Measurements from ENCODE around the gene XBP1. TPM values are rescaled to one million over a fixed set of nuclear protein-coding genes. Genes with fewer than 3 reads are reported as not detected.

Gene XBP1
- total and polyA plus RNA-seq, 2 of the 13 experiments (the other 11 are each of a cell fraction or from before 2014, with no cell fraction given) = 416 to 427 TPM

DNA sequence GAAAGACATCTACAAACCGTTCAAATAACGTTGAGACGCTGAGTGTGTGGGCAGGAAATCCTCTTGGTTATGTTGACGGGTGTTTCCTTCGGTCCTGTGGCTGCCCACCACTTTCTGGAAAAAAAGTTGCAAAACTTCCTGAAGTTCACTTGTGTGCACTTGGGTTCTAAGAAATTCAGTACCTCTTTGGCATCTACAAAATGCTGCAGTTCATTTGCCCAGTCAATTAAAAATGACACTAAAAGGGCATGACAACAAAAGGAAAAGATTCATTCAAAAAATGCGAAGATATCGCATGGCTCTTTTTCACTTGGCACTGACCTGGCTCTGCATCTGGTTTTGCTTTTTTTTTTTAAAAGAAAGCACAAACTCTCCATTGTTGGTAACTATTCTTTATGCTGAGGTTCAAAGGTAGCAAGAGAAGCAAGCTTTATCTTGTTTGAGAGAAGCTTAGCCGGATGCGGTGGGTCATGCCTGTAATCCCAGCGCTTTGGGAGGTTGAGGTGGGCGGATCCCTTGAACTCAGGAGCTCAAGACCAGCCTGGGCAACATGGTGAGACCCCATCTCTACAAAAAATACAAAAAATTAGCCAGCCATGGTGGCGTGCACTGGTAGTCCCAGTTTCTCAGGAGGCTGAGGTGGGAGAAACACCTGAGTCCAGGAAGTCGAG, 10.6 kb upstream of the XBP1 start (continued):
- TF ChIP-seq SSRP1 (CRISPR knock-in tag; IDR thresholded peaks at IDR 0.05) (no peak), MED8 (CRISPR knock-in tag; IDR thresholded peaks at IDR 0.05; ENCODE audit: insufficient replicate concordance) (no peak), ARNT (IDR thresholded peaks at IDR 0.05) (no peak), HNRNPH1 (optimal IDR thresholded peaks at IDR 0.05; ENCODE audit: low read depth, low read length) (no peak), ZNF251 (CRISPR knock-in tag; IDR thresholded peaks at IDR 0.05) (no peak), MBNL3 (CRISPR knock-in tag; conservative IDR thresholded peaks at IDR 0.05) (no peak), JARID2 (CRISPR knock-in tag; IDR thresholded peaks at IDR 0.05; ENCODE audit: insufficient replicate concordance) (no peak), ZXDC (CRISPR knock-in tag; IDR thresholded peaks at IDR 0.05) (no peak), SRSF9 (IDR thresholded peaks at IDR 0.05; ENCODE audit: borderline replicate concordance, insufficient read depth, low read depth, low read length, poor library complexity, severe bottlenecking) (no peak), ZGPAT (CRISPR knock-in tag; IDR thresholded peaks at IDR 0.05) (no peak), MATR3 (CRISPR knock-in tag; IDR thresholded peaks at IDR 0.05) (no peak), ZNF781 (CRISPR knock-in tag; IDR thresholded peaks at IDR 0.05; ENCODE audit: borderline replicate concordance, not compliant biosample characterization) (no peak), TOPORS (CRISPR knock-in tag; IDR thresholded peaks at IDR 0.05) (no peak), ZNF274 (CRISPR knock-in tag; IDR thresholded peaks at IDR 0.05) (no peak), SAP130 (CRISPR knock-in tag; IDR thresholded peaks at IDR 0.05; ENCODE audit: low read depth) (peak; percentile 67; the same call in 1 of the 2 replicates), TSC22D2 (CRISPR knock-in tag; IDR thresholded peaks at IDR 0.05; ENCODE audit: borderline replicate concordance) (no peak), IRF1 (CRISPR knock-in tag; IDR thresholded peaks at IDR 0.05; ENCODE audit: low read depth) (no peak), NCOA2 (CRISPR knock-in tag; IDR thresholded peaks at IDR 0.05) (peak; percentile 94), ZNF629 (CRISPR knock-in tag; conservative IDR thresholded peaks at IDR 0.05) (no peak), FOXK1 (CRISPR knock-in tag; IDR thresholded peaks at IDR 0.05; ENCODE audit: borderline replicate concordance, low read depth) (peak; percentile 36; the same call in 1 of the 2 replicates), ZNF607 (CRISPR knock-in tag; IDR thresholded peaks at IDR 0.05; ENCODE audit: borderline replicate concordance) (no peak)
- TF ChIP-seq, protein P1, sequence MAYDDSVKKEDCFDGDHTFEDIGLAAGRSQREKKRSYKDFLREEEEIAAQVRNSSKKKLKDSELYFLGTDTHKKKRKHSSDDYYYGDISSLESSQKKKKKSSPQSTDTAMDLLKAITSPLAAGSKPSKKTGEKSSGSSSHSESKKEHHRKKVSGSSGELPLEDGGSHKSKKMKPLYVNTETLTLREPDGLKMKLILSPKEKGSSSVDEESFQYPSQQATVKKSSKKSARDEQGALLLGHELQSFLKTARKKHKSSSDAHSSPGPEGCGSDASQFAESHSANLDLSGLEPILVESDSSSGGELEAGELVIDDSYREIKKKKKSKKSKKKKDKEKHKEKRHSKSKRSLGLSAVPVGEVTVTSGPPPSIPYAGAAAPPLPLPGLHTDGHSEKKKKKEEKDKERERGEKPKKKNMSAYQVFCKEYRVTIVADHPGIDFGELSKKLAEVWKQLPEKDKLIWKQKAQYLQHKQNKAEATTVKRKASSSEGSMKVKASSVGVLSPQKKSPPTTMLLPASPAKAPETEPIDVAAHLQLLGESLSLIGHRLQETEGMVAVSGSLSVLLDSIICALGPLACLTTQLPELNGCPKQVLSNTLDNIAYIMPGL (CRISPR knock-in tag; IDR thresholded peaks at IDR 0.05; ENCODE audit: borderline replicate concordance in 1 of 2, low read depth in 1 of 2) = no peak

All from HepG2 (cell line).